Measurements from ENCODE around the gene NINL.

The NINL gene

DNA sequence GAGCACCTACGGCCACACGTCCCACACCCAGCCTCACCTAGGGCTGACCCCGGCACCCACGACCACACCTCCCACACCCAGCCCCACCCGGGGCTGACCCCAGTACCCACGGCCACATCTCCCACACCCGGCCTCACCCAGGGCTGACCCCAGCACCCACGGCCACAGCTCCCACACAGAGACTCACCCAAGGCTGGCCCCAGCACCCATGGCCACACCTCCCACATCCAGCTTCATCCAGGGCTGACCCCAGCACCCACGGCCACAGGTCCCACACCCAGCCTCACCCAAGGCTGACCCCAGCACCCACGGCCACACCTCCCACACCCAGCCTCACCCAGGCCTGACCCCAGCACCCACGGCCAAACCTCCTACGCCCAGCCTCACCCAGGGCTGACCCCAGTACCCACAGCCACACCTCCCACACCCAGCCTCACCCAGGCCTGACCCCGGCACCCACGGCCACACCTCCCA, 36.7 kb downstream of the NINL start:
- TF ChIP-seq, protein P1, sequence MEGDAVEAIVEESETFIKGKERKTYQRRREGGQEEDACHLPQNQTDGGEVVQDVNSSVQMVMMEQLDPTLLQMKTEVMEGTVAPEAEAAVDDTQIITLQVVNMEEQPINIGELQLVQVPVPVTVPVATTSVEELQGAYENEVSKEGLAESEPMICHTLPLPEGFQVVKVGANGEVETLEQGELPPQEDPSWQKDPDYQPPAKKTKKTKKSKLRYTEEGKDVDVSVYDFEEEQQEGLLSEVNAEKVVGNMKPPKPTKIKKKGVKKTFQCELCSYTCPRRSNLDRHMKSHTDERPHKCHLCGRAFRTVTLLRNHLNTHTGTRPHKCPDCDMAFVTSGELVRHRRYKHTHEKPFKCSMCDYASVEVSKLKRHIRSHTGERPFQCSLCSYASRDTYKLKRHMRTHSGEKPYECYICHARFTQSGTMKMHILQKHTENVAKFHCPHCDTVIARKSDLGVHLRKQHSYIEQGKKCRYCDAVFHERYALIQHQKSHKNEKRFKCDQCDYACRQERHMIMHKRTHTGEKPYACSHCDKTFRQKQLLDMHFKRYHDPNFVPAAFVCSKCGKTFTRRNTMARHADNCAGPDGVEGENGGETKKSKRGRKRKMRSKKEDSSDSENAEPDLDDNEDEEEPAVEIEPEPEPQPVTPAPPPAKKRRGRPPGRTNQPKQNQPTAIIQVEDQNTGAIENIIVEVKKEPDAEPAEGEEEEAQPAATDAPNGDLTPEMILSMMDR (IDR thresholded peaks at IDR 0.05; ENCODE audit: low read depth, low read length): no peak
- no peak overlapping the region for H3K4me3 ChIP-seq (ENCODE audit: low read depth, low read length)
- DNase-seq (ENCODE audit: low read depth, low spot score): no peak
- in situ Hi-C loops (cut with HindIII; ENCODE audit: low sequenced_read_pairs): no loop called here

DNA sequence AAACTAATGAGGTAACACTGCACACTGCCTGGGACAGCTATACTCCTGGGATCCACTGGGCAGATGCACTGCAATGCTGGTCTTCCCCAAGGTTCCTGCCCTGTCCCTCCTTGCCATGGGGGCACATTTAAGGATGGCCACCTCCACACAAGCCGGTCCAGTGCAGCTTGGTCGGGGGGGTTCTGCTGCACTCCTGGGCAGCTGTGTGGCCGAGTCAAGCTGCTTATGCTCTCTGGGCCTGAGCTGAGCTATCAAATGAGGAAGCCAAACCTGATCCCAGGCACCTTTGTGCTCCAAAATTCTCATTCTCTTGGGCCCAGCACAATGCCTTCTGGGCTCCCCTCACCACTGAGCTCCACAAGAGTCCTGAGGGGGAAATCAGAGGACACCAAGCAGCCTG, 37.3 kb downstream of the NINL start:
- TF ChIP-seq, protein P1 (IDR thresholded peaks at IDR 0.05; ENCODE audit: low read depth, low read length): no peak
- no peak overlapping the region for H3K4me3 ChIP-seq (ENCODE audit: low read depth, low read length)
- DNase-seq (ENCODE audit: low read depth, low spot score): no peak
- in situ Hi-C loops (cut with HindIII; ENCODE audit: low sequenced_read_pairs): no loop called here

DNA sequence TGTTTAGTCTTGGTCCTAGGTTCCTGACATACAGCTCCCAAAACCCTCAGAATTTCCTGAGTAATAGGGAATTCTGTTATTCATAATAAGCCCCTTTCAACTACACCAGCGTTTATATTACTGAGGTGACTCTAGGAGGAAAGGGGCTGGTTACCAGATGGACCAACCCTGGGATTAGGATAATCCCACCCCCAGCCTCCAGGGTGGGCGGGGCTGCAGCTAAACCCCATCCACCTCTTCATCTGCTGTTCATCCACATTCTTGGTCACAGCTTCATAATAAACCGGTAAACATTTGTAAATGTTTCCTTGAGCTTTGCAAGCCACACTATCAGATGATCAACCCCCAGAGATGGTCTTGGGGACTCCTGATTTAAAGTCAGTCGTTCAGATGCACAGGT, 38.3 kb downstream of the NINL start:
- no peak for DNase-seq (ENCODE audit: low read depth, low spot score)
- in situ Hi-C loops (cut with HindIII; ENCODE audit: low sequenced_read_pairs): no loop called here
- TF ChIP-seq, protein P1 (IDR thresholded peaks at IDR 0.05; ENCODE audit: low read depth, low read length): no peak
- no peak overlapping the region for H3K4me3 ChIP-seq (ENCODE audit: low read depth, low read length)

DNA sequence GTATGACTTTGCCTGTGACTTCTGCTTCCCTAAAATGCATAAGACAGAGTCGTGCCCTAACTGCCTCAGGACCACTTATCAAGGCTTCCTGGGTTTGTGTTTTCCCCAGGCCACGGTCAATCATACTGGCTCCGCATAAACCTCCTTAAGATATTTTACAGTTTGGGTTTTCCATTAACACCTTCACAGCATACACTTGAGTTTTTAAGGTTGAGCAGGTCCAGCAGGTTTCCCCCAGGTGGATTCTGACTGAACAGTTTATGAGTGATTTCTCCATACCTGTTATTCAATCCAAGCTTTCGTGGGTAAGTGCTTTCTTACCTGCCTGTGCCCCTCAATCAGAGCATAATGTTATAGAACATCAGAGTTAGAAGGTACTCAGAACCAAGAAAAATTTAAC, 39.3 kb downstream of the NINL start:
- H3K4me3 ChIP-seq (ENCODE audit: low read depth, low read length): no peak overlapping the region
- TF ChIP-seq, protein P1 (IDR thresholded peaks at IDR 0.05; ENCODE audit: low read depth, low read length): no peak
- in situ Hi-C loops (cut with HindIII; ENCODE audit: low sequenced_read_pairs): no loop called here
- no peak for DNase-seq (ENCODE audit: low read depth, low spot score)

DNA sequence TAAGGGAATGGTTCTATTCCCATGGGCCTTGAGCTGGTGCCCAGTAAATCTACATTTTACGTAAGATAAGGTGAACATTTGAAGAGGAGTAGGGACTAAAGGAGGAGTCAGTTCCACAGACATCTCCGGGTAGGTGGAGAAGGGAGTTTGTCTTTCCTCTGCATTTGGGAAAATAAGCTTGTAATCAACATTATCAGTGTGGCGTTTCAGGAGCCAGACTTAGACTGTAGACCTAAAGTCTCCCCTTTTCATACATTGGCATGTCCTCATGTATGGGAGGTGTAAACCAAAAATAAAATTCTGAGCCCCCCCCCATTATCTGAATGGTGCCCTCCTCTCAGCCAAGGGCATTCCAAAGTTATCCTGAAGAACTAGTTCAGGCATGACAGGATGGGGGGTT, 40.2 kb downstream of the NINL start:
- in situ Hi-C loops (cut with HindIII; ENCODE audit: low sequenced_read_pairs): no loop called here
- no peak overlapping the region for H3K4me3 ChIP-seq (ENCODE audit: low read depth, low read length)
- TF ChIP-seq, protein P1 (IDR thresholded peaks at IDR 0.05; ENCODE audit: low read depth, low read length): no peak

DNA sequence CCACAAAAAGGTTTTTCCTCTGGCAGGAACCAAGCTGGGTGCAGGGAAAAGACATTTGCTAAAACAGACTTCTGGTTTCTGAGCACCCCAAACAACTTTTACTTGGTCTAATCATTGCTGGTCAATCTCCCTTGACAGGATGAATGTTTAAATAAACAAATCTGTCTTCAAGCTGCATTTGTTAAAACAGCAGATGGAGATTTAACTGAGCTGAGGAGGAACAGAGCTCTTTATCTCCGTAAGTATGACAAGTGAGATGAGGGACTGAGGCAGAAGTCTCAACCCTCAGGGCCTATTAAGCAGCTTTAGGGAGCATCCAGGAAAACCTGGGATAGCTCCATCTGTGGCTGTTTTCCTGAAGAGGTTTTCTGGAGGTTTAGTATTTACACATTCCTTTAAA, 40.6 kb downstream of the NINL start:
- TF ChIP-seq, protein P1 (IDR thresholded peaks at IDR 0.05; ENCODE audit: low read depth, low read length): no peak
- no peak overlapping the region for H3K4me3 ChIP-seq (ENCODE audit: low read depth, low read length)
- DNase-seq (ENCODE audit: low read depth, low spot score): no peak
- in situ Hi-C loops (cut with HindIII; ENCODE audit: low sequenced_read_pairs): no loop called here

More for the DNA sequence above, 40.2 kb downstream of the NINL start:
- no peak for DNase-seq (ENCODE audit: low read depth, low spot score)

DNA sequence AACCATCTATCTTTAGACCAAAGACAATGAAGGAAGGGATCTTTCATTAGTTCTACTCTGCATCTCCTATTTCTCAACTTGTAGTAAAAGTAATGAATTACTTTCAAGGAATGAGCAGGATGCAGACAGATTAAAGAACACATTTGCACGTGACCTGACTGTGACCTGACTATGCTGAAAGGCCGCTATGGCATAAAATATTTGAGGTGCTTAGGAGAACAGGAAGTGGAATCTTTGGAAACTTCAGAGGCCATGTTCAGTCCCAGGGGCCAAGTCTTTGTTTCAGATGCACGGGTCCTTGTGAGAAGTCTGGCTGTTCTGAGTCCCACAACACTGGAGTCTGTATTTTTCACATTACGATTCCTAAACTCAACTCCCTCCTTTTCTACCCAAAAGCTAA, 41.0 kb downstream of the NINL start:
- no peak overlapping the region for H3K4me3 ChIP-seq (ENCODE audit: low read depth, low read length)
- in situ Hi-C loops (cut with HindIII; ENCODE audit: low sequenced_read_pairs): no loop called here
- TF ChIP-seq, protein P1 (IDR thresholded peaks at IDR 0.05; ENCODE audit: low read depth, low read length): no peak

More for the DNA sequence above, 41.0 kb downstream of the NINL start:
- no peak for DNase-seq (ENCODE audit: low read depth, low spot score)
